ENCODE data around the gene RUNX3.

The RUNX3 gene

GRCh38 chr1:24963099-24963872, 33.2 kb upstream of the RUNX3 start:
- DNase-seq: no peak

- no peak for DNase-seq
Observed at GRCh38 chr1:24961961-24962861, 32.1 kb upstream of the RUNX3 start.

- DNase-seq: no peak
Observed at GRCh38 chr1:24961334-24961733, 31.3 kb upstream of the RUNX3 start.

GRCh38 chr1:24960071-24960801, 30.2 kb upstream of the RUNX3 start:
- DNase-seq: no peak

- DNase-seq: no peak
Observed at GRCh38 chr1:24959623-24959975, 29.5 kb upstream of the RUNX3 start.

GRCh38 chr1:24958766-24959622, 28.9 kb upstream of the RUNX3 start:
- no peak for DNase-seq

- DNase-seq: no peak
Observed at GRCh38 chr1:24957808-24958752, 28.0 kb upstream of the RUNX3 start.

GRCh38 chr1:24957016-24957807, 27.1 kb upstream of the RUNX3 start:
- DNase-seq: peak; percentile 89 to 93 (median 89)

GRCh38 chr1:24955779-24956365, 25.8 kb upstream of the RUNX3 start:
- no peak for DNase-seq

- peak; percentile 78 to 92 (median 84) for DNase-seq
Observed at GRCh38 chr1:24955161-24955560, 25.1 kb upstream of the RUNX3 start.

- DNase-seq: no peak
Observed at GRCh38 chr1:24954631-24955030, 24.6 kb upstream of the RUNX3 start.

- no peak for DNase-seq
Observed at GRCh38 chr1:24954022-24954421, 23.9 kb upstream of the RUNX3 start.

GRCh38 chr1:24952413-24952841, 22.4 kb upstream of the RUNX3 start:
- no peak for DNase-seq

GRCh38 chr1:24951810-24952412, 21.8 kb upstream of the RUNX3 start:
- no peak for DNase-seq

- DNase-seq: no peak
Observed at GRCh38 chr1:24951337-24951736, 21.3 kb upstream of the RUNX3 start.

GRCh38 chr1:24949331-24949881, 19.3 kb upstream of the RUNX3 start:
- no peak for DNase-seq

GRCh38 chr1:24948079-24948827, 18.2 kb upstream of the RUNX3 start:
- no peak for DNase-seq
